GM12874 (cell line): ENCODE measurements around the gene NR4A2.

Source experiments
- TF ChIP-seq, protein P1 (sequence below): IDR thresholded peaks from 2 replicates; pipeline ENCODE4 v1.5.1; 2011; ENCODE audit warnings: low read depth, mild to moderate bottlenecking, control low read depth, low read length, moderate library complexity; ENCODE audit not compliant: insufficient read depth

NR4A2 gene

DNA sequence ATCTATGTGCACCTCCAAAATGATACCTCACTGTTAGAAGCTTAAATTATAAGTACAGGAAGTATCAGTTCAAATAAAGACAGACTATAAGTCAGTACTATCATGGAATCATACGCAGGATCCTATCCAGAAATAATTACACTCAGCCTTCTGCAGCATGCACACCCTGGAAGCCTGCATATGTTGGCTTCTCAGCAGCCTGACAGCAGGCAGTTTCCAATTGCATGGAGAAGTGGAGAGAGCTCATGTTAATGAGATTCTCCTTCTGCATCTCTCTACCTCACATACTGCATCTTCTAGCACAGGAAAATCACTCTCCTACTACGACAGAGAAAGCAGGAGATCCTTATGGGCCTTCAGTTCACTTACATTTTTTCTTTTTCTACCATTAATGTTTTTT, 20.5 kb downstream of the NR4A2 start:
- TF ChIP-seq, protein P1, sequence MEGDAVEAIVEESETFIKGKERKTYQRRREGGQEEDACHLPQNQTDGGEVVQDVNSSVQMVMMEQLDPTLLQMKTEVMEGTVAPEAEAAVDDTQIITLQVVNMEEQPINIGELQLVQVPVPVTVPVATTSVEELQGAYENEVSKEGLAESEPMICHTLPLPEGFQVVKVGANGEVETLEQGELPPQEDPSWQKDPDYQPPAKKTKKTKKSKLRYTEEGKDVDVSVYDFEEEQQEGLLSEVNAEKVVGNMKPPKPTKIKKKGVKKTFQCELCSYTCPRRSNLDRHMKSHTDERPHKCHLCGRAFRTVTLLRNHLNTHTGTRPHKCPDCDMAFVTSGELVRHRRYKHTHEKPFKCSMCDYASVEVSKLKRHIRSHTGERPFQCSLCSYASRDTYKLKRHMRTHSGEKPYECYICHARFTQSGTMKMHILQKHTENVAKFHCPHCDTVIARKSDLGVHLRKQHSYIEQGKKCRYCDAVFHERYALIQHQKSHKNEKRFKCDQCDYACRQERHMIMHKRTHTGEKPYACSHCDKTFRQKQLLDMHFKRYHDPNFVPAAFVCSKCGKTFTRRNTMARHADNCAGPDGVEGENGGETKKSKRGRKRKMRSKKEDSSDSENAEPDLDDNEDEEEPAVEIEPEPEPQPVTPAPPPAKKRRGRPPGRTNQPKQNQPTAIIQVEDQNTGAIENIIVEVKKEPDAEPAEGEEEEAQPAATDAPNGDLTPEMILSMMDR: no peak

GRCh38 chr2:156310773-156311172, 21.7 kb downstream of the NR4A2 start:
- TF ChIP-seq, protein P1: no peak

DNA sequence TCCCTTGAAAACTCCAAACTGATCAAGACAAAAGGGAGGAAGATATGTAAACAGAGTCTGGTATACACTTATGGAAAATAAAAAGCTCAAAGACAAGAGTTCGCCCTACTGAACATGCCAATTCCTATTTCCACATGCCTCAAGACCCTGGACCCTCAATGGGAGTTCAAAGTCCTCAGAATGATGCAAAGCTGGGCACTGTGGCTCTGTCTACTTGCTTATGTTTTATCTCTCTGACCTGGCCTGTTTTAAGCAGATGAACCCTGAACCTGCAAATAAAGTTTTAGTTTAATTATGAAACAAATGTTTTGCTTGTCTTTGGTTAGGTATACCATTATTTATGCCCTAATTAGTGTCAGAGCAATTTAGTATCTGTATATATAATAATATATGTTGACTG, 22.6 kb downstream of the NR4A2 start:
- TF ChIP-seq, protein P1: no peak

- TF ChIP-seq, protein P1: no peak
Observed at GRCh38 chr2:156309167-156309566, 23.4 kb downstream of the NR4A2 start.

DNA sequence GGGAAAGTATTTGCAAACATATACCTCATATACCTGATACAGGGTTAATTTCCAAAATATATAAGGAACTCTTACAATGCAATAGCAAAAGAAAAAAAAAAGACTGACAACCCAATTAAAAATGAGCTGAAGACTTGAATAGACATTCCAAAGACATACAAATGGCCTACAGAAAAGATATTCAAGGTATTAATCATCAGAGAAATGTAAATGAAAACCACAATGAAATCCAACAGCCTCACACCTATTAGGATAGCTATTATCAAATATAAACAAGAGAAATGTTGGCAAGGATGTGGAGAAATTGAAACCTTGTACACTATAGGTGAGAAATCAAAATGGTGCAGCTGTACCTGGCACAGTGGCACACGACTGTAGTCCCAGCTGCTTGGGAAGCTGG, 25.7 kb downstream of the NR4A2 start:
- TF ChIP-seq, protein P1: no peak

DNA sequence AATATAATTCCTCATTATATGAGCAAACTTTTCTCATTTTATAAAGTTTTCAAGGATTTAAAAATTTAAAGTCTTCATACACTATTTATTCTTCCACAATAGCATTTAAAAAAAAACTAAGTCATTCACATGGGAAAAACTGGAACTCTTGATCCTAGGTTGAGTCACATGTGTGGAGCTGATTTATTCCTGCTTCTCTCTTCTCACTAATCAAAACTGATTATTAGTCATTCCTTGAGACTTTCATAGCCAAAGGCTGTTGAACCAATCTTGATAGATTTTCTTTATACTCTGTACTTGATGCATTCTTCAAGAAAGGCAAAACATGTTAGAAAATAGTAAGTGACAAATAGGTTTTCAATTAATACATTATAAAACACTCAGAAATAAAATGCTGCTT, 27.4 kb downstream of the NR4A2 start:
- TF ChIP-seq, protein P1: no peak

DNA sequence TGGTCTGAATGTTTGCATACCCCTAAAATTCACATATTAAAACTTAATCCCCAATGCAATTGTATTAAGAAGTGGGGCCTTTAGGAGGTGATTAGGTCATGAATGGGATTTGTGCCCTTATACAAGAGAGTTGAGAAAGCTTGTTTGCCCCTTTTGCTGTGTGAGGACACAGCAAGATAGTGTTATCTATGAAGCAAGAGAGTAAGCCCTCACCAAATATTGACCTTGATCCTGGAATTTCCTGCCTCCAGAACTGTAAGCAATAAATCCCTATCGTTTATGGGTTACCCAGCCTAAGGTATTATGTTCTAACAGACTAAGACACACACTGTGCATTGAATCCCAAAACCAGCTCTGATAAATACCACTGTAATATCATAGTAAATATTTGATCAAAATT, 32.2 kb downstream of the NR4A2 start:
- TF ChIP-seq, protein P1: no peak

DNA sequence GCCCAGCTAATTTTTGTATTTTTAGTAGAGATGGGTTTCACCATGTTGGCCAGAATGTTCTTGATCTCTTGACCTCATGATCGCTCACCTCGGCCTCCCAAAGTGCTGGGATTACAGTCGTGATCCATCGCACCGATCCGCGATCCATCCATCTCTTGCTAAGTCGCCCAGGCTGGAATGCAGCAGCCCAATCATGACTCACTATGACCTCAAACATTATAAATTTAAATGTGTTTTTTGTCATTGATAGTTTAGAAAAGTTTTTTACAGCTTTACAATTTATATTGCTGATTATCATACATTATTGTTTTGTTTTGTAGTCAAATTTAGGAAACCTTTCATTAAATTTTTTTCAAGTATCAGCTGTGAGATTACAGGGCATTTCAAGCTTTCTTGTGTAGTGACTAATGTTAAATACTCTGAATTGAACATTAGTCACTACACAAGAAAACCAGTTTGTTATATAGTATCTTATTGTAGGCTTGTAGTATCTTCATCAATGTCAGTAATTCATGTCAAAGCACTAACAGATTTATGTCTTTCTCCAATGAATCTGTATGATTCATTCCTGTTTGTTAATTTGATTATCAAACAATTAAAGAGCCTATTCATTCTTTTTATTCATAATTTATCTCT, 37.5 kb downstream of the NR4A2 start:
- TF ChIP-seq, protein P1: no peak
